Stimulated activated CD4-positive, alpha-beta T cell treated with anti-CD3 and anti-CD28 coated beads, TNF-alpha, amount 100 ng/mL, for 1 hour (primary cell): ENCODE data around the gene KATNBL1.
"Not testable (repeated sequence)": the region's sequence is repeated elsewhere in the genome, so short reads cannot be mapped to it uniquely, and the experiment has no call there.

Source experiments
- DNase-seq, 3 donors: peaks; one replicate each; pipeline ENCODE4 v3.0.0-alpha.2; 2020; ENCODE audit warnings: low read depth in 3 of 3, low spot score in 1 of 3

Gene KATNBL1

DNA sequence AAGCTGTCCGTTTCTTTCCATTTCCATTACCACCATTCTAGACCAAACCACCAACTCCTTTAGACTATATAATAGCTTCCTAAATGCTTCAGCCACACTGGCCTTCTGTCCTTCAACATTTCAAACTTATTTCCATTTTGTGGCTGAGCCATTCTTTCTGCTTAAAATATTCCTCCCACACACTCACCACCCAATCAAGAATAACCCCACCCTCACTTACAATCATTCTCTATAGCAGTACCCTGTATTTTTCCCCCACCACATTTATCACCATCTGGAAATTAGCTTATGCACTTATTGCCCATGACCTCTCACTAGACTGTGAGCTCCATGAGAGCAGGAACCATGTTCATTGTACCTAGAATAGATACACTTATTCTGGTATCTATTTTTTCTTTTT lies 6.6 kb downstream of the KATNBL1 start:
- DNase-seq: no peak

DNA sequence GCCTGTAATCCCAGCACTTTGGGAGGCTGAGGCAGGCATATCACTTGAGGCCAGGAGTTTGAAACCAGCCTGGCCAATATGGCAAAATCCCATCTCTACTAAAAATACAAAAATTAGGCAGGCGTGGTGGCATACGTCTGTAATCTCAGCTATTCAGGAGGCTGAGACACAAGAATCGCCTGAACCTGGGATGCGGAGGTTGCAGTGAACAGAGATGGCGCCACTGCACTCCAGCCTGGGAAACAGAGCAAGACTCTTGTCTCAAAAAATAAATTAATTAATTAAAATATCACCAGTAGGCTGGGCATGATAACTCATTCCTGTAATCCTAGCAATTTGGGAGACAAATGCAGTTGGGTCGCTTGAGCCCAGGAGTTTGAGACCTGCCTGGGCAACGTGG lies 16.6 kb downstream of the KATNBL1 start:
- DNase-seq: not testable (repeated sequence)

DNA sequence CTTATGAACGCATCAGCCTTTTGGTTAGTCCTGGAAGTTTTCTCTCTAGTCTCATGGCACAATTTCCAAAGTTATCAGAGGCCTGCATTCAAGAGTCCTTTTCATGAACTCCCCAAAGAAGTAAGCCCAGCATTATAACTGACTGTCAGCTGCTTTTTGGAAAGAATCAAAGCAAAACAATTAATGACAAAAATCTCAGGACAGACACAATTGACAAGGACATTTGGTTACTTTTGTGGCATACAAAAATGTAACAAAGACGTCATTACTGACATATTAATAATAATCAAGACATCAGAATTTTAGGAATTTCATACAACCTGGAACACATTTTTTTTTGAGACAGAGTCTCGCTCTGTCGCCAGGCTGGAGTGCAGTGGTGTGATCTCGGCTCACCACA lies 21.2 kb downstream of the KATNBL1 start:
- DNase-seq: no peak

DNA sequence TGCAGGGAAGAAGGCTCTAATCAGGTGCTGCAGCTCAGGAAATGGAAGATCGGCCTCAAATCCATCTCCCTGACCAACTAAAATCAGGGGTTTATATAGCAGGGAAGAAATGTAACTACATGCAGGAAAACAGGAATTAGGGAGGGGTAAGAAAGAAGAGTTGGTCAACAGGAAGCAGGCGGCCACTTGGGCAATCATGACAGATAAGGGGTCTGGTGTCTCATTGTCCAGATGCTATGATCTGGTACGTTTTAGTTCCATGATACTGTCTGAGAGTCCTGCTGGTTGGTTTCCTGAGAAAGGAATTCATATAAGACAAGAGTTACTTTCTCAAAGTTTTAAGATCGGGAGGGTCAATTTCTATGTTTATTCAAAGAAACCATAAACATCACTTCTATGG lies 24.2 kb downstream of the KATNBL1 start:
- DNase-seq: no peak

DNA sequence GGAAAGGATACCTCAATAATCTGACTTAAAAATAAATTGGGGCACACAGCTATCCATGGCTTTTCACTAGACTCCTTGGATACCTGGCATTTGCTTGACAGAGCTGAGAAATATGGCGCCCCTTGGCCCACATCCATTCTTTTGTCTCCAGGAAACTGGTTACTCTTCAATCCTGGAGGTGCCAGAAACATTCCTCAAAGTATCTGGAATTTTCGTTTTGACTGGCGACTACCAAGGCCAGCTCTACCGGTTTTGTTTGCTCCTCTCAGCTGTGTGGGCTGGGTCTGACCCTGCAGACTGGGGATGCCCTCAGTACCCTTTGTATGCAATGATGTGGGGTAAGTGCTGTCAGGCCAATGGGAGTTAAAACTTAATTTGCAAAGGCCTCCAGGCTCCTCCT lies 27.0 kb downstream of the KATNBL1 start:
- no peak for DNase-seq

DNA sequence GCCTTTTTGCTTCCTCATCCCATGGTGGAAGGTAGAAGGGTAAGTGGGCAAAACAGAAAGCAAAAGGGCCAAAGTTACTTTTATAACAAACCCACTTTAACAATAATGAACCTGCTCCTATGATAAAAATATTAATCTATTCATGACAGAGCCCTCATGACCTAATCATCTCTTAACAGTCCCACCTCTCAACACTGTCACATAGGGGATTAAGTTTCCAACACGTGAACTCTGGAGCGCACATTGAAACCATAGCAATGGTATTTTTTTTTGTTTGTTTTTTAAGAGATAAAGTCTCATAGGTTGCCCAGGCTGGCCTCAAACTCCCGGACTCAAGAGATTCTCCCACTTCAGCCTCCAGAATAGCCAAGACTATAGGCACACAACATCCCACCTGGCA lies 30.7 kb downstream of the KATNBL1 start:
- no peak for DNase-seq

DNA sequence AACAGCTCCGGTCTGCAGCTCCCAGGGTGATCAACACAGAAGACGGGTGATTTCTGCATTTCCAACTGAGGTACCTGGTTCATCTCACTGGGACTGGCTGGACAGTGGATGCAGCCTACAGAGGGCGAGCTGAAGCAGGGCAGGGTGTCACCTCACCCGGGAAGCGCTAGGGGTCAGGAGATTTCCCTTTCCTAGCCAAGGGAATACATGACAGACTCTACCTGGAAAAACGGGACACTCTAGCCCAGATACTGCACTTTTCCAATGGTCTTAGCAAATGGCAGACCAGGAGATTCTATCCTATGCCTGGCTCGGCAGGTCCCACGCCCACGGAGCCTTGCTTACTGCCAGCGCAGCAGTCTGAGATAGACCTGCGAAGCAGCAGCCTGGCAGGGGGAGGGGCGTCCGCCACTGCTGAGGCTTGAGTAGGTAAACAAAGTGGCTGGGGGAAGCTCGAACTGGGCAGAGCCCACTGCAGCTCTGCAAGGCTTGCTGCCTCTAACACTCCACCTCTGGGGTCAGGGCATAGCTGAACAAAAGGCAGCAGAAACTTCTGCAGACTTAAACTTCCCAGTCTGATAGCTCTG lies 43.8 kb downstream of the KATNBL1 start:
- DNase-seq: not testable (repeated sequence)

DNA sequence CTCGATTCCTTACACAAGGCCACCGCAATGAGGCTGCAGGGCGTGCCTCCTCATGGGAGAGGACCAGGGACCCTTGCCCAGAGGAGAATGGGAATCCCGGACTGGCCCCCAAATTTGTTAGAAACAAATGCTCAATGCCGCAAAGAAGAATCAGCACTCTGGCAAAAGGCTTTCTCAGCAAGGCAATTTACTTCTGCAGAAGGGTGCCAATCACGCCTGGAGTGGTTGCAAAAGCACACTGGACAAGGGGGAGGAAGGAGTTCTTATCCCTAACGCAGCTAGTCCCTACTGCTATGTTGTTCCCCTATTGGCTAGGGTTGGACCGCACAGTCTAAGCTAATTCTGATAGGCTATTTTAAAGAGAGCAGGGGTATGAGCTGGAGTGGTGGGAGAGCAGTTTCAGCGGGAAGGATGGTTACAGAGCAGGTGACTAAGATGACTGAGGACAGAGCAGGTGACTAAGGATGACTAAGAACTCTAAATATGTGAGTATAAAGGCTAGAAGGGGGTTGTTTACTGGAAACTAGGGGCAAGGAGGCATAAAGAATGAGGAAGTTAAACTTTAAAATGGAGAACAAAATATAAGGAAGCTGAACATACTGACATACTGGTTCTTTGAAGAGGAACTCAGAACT lies 48.5 kb downstream of the KATNBL1 start:
- no peak for DNase-seq

DNA sequence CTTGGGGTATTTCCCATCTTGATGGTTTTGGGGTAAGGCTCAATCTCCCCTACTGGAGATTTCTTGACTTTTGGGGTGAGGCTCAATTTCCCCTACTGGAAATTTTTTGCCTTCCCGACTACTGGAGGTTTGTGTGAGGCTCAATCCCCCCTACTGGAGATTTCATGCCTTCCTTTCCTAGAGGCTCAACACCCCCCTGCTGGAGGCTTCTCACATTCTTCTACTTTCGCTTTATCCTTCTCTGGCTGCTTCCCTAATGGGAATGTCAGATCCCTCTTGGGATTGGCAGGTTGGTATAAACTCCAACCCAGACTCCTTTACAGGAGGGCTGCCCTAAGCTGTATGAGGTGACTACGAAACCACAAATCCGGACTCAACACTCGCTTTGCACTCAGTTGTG lies 49.2 kb downstream of the KATNBL1 start:
- DNase-seq: no peak

DNA sequence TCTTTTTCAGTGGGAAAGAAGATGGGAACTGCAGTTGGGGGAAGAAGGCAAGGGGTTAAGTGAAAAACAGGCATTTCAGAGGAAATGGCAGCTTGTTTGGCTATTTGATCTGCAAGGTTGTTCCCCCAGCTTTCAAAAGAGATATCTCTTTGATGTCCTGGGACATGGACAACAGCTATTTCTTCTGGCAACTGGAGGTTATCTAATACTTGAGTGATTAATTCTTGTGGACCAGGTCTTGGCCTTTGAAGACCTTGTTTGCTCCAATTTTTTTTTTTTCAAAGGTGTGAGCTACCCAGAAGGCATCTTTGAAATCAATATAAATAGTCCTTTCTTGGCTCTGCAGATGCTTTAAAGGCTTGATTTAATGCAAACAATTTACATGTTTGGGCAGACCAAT lies 51.5 kb downstream of the KATNBL1 start:
- no peak for DNase-seq

DNA sequence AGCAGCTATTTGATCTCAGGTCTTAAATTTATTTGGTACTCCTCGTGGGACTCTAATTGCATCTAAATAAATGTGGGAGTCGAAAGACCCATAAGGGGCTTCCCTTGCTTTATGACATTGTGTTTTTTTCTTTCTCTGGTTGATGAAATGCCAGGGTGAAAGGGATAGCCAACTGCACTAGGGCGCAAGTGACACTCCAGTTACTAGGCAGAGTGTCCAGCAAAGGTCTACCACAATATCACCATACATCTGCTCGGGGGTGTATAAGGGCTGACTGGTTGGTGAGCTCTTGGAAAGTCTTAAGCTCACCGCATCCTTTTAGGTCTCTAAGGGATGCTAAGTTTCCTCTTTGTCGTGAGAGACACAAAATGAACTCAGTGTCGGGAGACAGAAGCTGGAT lies 54.0 kb downstream of the KATNBL1 start:
- no peak for DNase-seq

DNA sequence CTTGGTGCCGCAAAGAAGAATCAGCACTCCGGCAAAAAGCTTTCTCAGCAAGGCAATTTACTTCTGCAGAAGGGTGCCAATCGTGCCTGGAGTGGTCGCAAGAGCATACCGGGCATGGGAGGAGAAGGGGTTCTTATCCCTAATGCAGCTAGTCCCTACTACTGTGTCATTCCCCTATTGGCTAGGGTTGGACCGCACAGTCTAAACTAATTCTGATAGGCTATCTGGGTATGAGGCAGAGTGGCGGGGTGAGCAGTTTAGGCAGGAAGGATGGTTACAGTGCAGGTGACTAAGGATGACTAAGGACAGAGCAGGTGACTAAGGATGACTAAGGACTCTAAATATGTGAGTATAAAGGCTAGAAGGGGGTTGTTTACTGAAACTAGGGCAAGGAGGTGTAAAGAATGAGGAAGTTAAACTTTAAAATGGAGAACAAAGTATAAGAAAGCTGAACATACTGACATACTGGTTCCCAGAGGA lies 55.1 kb downstream of the KATNBL1 start:
- no peak for DNase-seq

DNA sequence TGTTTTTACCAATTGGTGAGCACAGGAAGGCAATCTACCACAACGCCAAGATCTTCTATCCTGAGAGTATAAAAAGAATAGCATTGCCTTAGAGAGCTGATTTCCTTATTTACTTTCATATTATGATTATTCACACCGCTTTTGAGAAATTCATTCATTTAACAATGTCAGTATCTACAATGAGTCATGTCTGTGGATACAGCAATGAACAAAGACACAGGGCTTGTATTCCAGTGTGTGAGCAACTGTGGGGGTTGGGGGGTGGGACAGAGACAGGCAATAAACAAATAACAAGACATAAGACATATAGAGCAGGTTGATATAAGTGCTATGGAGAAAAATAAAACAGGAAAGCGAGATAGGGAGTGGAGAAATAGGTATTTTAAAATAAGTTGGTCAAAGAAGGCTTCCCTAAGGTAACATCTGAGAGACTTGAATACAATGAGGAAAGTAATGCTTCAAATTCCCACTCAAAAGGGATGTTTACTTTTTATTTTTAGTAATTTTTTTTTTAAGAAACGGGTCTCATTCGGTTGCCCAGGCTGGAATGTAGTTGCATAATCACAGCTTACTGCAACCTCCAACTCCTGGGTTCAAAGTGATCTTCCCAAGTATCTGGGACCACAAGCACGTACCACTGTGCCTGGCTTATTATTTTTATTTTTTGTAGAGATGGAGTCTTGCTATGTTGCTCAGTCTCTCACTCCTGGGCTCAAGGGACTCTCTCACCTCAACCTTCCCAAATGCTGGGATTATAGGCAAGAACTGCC lies 62.3 kb downstream of the KATNBL1 start:
- no peak for DNase-seq

DNA sequence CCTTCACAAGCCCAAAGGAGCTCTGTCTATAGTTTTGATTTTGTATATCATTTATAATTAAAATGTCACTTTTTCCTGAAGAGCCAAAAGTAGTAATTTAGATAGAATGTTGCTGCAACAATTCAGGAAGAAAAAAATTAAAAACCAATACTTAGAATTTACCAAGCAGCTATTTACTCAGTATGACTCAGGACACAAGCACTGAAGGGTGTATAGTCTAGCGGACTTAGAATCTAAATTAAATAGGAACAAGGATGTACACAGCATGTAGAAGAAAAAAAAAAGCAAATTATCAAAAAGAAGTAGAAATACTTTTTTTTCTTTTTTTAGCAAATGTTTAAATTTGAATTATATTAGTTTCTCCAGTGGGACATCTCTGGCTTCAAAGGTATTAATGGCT lies 76.4 kb downstream of the KATNBL1 start:
- no peak for DNase-seq

DNA sequence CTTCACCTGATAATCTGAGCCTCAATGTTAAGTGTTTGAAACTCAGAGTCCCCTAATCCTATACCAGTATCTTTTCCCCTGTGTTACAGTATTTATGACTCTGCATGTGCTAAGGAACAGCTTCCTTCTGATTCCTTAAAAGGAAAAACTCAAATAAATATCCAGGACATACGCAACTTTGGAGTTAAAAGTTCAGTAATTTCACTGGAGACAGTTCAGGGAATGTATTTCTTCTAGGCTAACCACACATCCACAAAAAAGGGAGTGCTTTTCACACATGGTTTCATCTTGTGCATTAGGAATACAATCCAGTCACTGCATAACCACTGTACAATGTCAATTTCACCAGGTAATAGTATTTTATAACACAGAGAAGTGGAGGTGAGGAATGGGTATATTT lies 77.0 kb downstream of the KATNBL1 start:
- no peak for DNase-seq

DNA sequence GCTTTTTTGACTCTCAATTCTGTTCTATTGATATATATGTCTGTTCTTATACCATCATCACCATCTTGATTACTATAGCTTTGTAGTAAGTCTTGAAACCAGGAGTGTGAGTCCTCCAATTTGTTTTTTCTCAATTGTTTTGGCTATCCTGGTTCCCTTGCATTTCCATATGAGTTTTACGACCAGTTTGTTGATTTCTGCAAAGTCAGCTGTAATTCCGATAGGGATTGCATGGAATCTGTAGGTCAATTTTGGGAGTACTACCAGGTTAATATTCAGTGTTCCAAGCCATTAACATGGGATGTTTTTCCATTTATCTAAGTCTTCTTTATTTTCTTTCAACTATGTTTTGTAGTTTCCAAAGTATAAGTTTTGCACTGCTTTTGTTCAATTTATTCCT lies 81.0 kb downstream of the KATNBL1 start:
- DNase-seq: no peak

DNA sequence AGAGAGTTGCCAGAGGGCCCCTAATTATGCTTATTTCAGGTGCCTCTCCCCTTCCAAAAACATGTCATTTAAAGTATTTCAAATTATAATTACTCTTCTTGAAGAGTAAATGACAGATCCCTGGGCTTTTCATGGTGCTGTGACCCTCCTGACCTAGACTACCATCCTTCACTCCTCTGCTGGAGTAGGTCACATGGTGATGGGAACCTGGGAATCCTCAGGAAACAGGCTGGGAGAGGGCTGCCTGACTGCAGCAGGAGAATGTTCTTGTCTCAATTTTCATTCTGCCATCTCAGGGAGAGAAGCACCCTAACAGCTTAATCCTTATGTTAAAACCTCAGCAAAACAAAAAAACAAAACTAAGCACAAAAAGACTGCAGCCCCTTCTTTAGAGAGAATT lies 83.4 kb downstream of the KATNBL1 start:
- DNase-seq: no peak

DNA sequence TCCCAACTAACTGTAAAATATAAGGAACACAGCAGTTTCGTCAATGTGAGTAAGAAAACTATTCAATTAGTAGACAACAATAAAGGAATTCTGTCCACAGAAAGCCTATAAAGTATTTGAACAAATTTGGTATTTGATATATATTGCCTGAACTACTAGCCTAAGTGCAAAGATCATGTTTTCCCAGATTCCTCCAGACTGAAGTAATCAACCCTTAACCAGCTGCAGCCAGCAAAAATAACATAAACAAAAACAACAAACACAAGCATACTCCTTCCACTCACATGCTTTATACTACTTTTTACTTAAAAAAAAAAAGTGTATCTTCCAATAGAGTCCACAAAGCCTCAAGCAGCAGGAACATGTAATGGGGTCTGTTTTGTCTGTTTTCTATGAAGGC lies 84.0 kb downstream of the KATNBL1 start:
- no peak for DNase-seq

DNA sequence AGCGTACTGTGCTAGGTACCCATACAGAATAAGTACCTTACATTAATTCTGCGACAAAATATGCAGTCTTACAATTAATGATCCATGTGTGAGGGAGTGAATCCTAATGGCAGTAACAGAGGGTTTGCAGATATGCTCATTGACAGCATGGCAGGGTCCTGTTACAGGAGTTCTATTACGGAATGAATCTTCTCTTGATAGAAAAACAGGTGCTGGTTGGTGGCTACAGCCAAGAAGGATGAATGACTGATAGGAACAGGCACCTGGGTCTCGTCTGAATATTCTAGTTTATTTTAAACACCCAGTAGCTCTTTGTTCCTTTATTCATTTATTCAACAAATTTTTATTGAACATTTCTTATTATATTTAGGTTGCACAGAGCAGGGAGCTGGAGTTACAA lies 85.2 kb downstream of the KATNBL1 start:
- no peak for DNase-seq

DNA sequence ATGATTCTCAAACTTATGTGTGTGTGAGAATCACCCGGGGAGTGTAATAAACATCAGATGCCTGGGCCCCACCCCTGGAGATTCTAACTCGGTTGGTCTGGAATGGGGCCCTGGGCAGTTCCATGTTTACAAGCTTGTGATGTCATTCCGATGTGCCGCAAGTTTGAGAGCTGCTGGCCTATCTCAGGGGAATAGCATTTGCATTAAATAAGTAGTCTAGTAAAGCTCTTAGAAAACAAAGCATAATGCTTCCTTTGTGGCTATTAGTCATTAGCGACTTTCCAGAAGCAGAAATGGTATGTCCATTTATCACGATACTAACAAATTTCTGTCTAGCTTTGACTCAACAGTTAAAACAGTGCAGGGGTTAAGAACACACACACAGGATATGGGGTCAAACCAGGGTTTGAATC lies 87.1 kb downstream of the KATNBL1 start:
- DNase-seq: no peak

DNA sequence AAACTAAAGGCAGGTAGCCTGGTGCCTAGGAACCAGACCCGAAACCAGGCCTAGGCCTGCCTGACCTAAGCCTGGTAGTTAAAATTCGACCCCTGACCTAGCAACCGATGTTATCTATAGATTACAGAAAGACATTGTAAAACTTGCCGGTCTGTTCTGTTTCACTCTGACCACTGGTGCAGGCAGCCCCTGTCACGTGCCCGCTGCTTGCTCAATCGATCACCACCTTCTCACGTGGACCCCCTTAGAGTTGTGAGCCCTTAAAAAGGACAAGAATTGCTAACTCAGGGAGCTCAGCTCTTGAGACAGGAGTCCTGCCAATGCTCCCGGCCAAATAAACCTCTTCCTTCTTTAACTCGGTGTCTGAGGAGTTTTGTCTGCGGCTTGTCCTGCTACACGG lies 88.1 kb downstream of the KATNBL1 start:
- not testable (repeated sequence) for DNase-seq

DNA sequence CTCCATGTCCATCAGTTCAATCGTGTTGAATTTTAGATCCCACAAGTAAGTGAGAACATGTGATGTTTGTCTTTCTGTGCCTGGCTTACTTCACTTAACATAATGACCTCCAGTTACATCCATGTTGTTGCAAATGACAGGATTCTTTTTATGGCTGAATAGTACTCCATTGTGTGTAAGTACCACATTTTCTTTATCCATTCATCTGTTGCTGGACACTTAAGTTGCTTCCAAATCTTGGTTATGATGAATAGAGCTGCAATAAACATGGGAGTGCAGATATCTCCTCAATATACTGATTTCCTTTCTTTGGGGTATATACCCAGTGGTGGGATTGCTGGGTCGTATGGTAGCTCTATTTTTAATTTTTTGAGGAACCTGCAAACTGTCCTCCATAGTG lies 89.5 kb downstream of the KATNBL1 start:
- not testable (repeated sequence) for DNase-seq
